Adrenal gland (tissue), 12 donors: ENCODE data around the gene TSPEAR. TPM values are rescaled to one million over a fixed set of nuclear protein-coding genes. Genes with fewer than 3 reads are reported as not detected.

Experiments used
- DNase-seq, 7 donors: peaks; one replicate each; pipeline ENCODE4 v3.0.0-alpha.2; 2019 to 2020
- H3K27ac ChIP-seq, 5 donors: fragments of 200-600 bp; sonication (generic) in 4 of 5; 1 replicate in 3 of 5; 2 replicates in 2 of 5; pipeline versions ENCODE4 v1.5.1 to v1.8.0; 2016 to 2020; ENCODE audit warnings: mild to moderate bottlenecking in 1 of 5
- H3K27me3 ChIP-seq: fragments of 200-600 bp; 2 replicates; pipeline ENCODE4 v1.8.0; 2021
- H3K36me3 ChIP-seq, 2 donors: fragments of 200-600 bp; replicated peaks in 1 of 2; 1 replicate in 1 of 2; 2 replicates in 1 of 2; pipeline versions ENCODE4 v1.5.1 to v1.8.0; 2018 to 2022
- H3K4me1 ChIP-seq, 2 donors: fragments of 200-600 bp; replicated peaks in 1 of 2; 1 replicate in 1 of 2; 2 replicates in 1 of 2; pipeline versions ENCODE4 v1.5.1 to v1.8.0; 2018 to 2021
- H3K4me3 ChIP-seq, 4 donors: fragments of 200-600 bp; sonication (generic) in 3 of 4; one replicate each; pipeline ENCODE4 v1.5.1; 2016 to 2018
- H3K9me3 ChIP-seq, 3 donors: fragments of 200-600 bp; sonication (generic) in 1 of 3; replicated peaks in 1 of 3; 1 replicate in 2 of 3; 2 replicates in 1 of 3; pipeline versions ENCODE4 v1.5.1 to v1.8.0; 2016 to 2021
- CTCF ChIP-seq, 6 experiments: fragments of 450-650 bp in 4 of 6; fragments of 200-600 bp in 2 of 6; sonication (generic) in 1 of 6; IDR thresholded peaks; 1 replicate in 5 of 6; 2 replicates in 1 of 6; pipeline versions ENCODE4 v1.5.1 to v1.8.0; 2016 to 2021; ENCODE audit warnings: antibody characterized with exemption in 6 of 6, mild to moderate bottlenecking in 2 of 6, moderate library complexity in 1 of 6
- POLR2A ChIP-seq, 2 donors: fragments of 450-650 bp; IDR thresholded peaks; one replicate each; pipeline ENCODE4 v1.6.1; 2017; ENCODE audit warnings: antibody characterized with exemption in 2 of 2, mild to moderate bottlenecking in 2 of 2, moderate library complexity in 1 of 2
- WGBS, 4 donors: extraction: QIAGEN DNeasy Blood & Tissue Kit in 2 of 4; methylation state at CpG; one replicate each; pipeline versions ENCODE4 v1.1.5 to v1.1.7; 2013 to 2017; 5-methylcytosine and 5-hydroxymethylcytosine counted together
- intact Hi-C, 2 donors: fragments of 100-400 bp; cut with DNase I; formaldehyde crosslinking; loops; one replicate each; pipeline versions ENCODE4 v1.14.1 to v1.15.0; 2022 to 2023
- polyA plus RNA-seq, 3 donors: library from polyadenylated mRNA; stranded (reverse); fragments of 200-250 nt in 2 of 3; fragments of 350-450 nt in 1 of 3; fragmentation: Illumina TruSeq in 1 of 3; extraction: RNeasy Lipid Tissue Mini Kit (QIAGEN cat#74804) in 1 of 3; gene quantifications; one replicate each; pipeline ENCODE4 v1.2.3, GENCODE V29; 2013 to 2014
- total RNA-seq, 9 donors: library from RNA; depleted of rRNA in 4 of 9; stranded (reverse); fragments of >200 nt in 4 of 9; fragments of 120-200 nt in 1 of 9; fragmentation: NEBNext Ultra II Directional in 1 of 9; extraction: Animal tissue kit (Norgen Biotek cat#: 25700) in 1 of 9; gene quantifications; one replicate each; pipeline versions ENCODE4 v1.1.0 to v1.2.4, GENCODE V29; 2013 to 2023
- donor health status: healthy with polysubstance abuse.
- donor health status: Bipolar disorder and iron deficiency.
- donor health status: DM: yes; HTN: yes; CAD: no.
- donor health status: DM: no; HTN: no; CAD: no.
- donor health status: DM: no; HTN: no; CAD: no.
- donor health status: DM: yes; HTN: yes; CAD: no.

The TSPEAR gene
- total and polyA plus RNA-seq, 12 donors: not detected

- H3K27me3 ChIP-seq: peaks cover 39% of the 10 kb centered on the region
- WGBS, 4 donors: 19 to 41% (median 24%) methylated on average over 8 of the region's 8 CpGs
- peak in 1 of 7 donors; percentile 5 for DNase-seq
Measured at GRCh38 chr21:44714905-44715304, 3.5 kb upstream of the TSPEAR start.

GRCh38 chr21:44713846-44714245 lies 2.5 kb upstream of the TSPEAR start:
- intact Hi-C loops: no loop called here
- no peaks in the 10 kb centered on the region for H3K36me3 ChIP-seq
- no peak overlapping the region for H3K27ac ChIP-seq
- no peak for TF ChIP-seq POLR2A (IDR thresholded peaks at IDR 0.05)
- TF ChIP-seq CTCF (IDR thresholded peaks at IDR 0.05): no peak
- no peaks in the 10 kb centered on the region for H3K9me3 ChIP-seq
- H3K27me3 ChIP-seq: peaks cover 50% of the 10 kb centered on the region
- peak in 1 of 7 donors; percentile 5 for DNase-seq
- WGBS, 4 donors: 70 to 85% (median 76%) methylated on average over 9 to 10 of the region's 10 CpGs
- H3K4me1 ChIP-seq: no peaks in the 10 kb centered on the region
- no peak overlapping the region for H3K4me3 ChIP-seq

More at GRCh38 chr21:44714905-44715304, 3.5 kb upstream of the TSPEAR start:
- no peaks in the 10 kb centered on the region for H3K4me1 ChIP-seq
- H3K27ac ChIP-seq: no peak overlapping the region
- intact Hi-C loops: no loop called here
- TF ChIP-seq CTCF (IDR thresholded peaks at IDR 0.05): no peak
- TF ChIP-seq POLR2A (IDR thresholded peaks at IDR 0.05): no peak
- H3K36me3 ChIP-seq: no peaks in the 10 kb centered on the region
- H3K4me3 ChIP-seq: no peak overlapping the region
- H3K9me3 ChIP-seq: no peaks in the 10 kb centered on the region

GRCh38 chr21:44713130-44713529 lies 1.8 kb upstream of the TSPEAR start:
- intact Hi-C loops: no loop called here
- DNase-seq: peak in 2 of 7 donors; percentile 2
- Histone ChIP-seq H3K4me3 (no peak overlapping the region), H3K27me3 (peaks cover 57% of the 10 kb centered on the region), H3K9me3 (no peaks in the 10 kb centered on the region), H3K36me3 (no peaks in the 10 kb centered on the region), H3K4me1 (no peaks in the 10 kb centered on the region), H3K27ac (no peak overlapping the region)
- TF ChIP-seq CTCF (IDR thresholded peaks at IDR 0.05): no peak
- no peak for TF ChIP-seq POLR2A (IDR thresholded peaks at IDR 0.05)
- 61 to 67% (median 65%) methylated on average over 9 of the region's 9 CpGs for WGBS, 4 donors

GRCh38 chr21:44712203-44713028 lies 1.0 kb upstream of the TSPEAR start:
- Histone ChIP-seq H3K9me3 (no peaks in the 10 kb centered on the region), H3K27ac (no peak overlapping the region), H3K4me3 (no peak overlapping the region), H3K36me3 (no peaks in the 10 kb centered on the region), H3K4me1 (no peaks in the 10 kb centered on the region), H3K27me3 (peaks cover 62% of the 10 kb centered on the region)
- no peak for TF ChIP-seq POLR2A (IDR thresholded peaks at IDR 0.05)
- TF ChIP-seq CTCF (IDR thresholded peaks at IDR 0.05): no peak
- WGBS, 4 donors: 22 to 45% (median 26%) methylated on average over 11 to 22 of the region's 22 CpGs
- intact Hi-C loops: no loop called here
- DNase-seq: peak in 2 of 7 donors; percentile 4 to 13
